Gastrocnemius medialis (tissue), 4 donors: ENCODE results near the gene PTGR2.

Experiments
- CTCF ChIP-seq, 5 experiments: fragments of 450-650 bp in 3 of 5; fragments of 200-600 bp in 2 of 5; sonication (generic) in 2 of 5; IDR thresholded peaks in 4 of 5; conservative IDR thresholded peaks in 1 of 5; 1 replicate in 4 of 5; 2 replicates in 1 of 5; pipeline ENCODE4 v1.5.1; 2016 to 2019; ENCODE audit warnings: antibody characterized with exemption in 5 of 5, mild to moderate bottlenecking in 3 of 5, moderate library complexity in 3 of 5
- POLR2A ChIP-seq, 2 donors: fragments of 450-650 bp; IDR thresholded peaks; one replicate each; pipeline ENCODE4 v1.6.1; 2017; ENCODE audit warnings: antibody characterized with exemption in 2 of 2, mild to moderate bottlenecking in 2 of 2, moderate library complexity in 2 of 2

DNA sequence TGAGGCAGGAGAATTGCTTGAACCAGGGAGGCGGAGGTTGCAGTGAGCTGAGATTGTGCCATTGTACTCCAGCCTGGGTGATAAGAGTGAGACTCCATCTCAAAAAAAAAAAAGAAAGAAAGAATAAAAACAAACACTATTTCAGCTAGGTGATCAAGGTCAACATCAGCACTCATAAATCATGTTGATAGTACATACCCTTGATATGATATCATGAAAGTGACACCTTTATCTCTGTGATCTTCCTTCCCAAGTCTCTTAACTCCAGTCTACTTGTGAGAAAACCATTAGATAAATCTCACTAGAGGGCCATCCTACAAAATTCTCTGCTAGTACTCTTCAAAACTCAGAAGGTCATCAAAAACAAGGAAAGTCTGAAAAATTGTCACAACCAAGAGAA, 44.2 kb upstream of the PTGR2 start:
- TF ChIP-seq POLR2A (IDR thresholded peaks at IDR 0.05): no peak
- no peak for TF ChIP-seq CTCF (IDR thresholded peaks at IDR 0.05 in 4 of 5, conservative IDR thresholded peaks at IDR 0.05 in 1 of 5)
